AG20443 (cell line): ENCODE results near the gene ANKRD13C.
A peak's percentile ranks its signal among the peaks of the same experiment; 100 is the strongest.
"Not testable (repeated sequence)": the region's sequence is repeated elsewhere in the genome, so short reads cannot be mapped to it uniquely, and the experiment has no call there.

Experiments used
- DNase-seq: peaks from one replicate; pipeline ENCODE4 v3.0.0; 2012; ENCODE audit warnings: low spot score, mixed read lengths

ANKRD13C gene

GRCh38 chr1:70360321-70360720, 5.8 kb upstream of the ANKRD13C start:
- DNase-seq, result no peak

- DNase-seq, result peak; percentile 11
Observed at GRCh38 chr1:70358921-70359564, 4.5 kb upstream of the ANKRD13C start.

GRCh38 chr1:70355920-70356319, 1.4 kb upstream of the ANKRD13C start:
- no peak for DNase-seq

GRCh38 chr1:70355111-70355407, 537 bp upstream of the ANKRD13C start:
- no peak for DNase-seq

- peak; percentile 62 for DNase-seq
Observed at GRCh38 chr1:70353601-70354331, 756 bp downstream of the ANKRD13C start.

GRCh38 chr1:70353044-70353443, 1.5 kb downstream of the ANKRD13C start:
- no peak for DNase-seq

- DNase-seq, result not testable (repeated sequence)
Observed at GRCh38 chr1:70349799-70350198, 4.7 kb downstream of the ANKRD13C start.

GRCh38 chr1:70348399-70349165, 5.9 kb downstream of the ANKRD13C start:
- no peak for DNase-seq

- not testable (repeated sequence) for DNase-seq
Observed at GRCh38 chr1:70339644-70340043, 14.9 kb downstream of the ANKRD13C start.

GRCh38 chr1:70336050-70336449, 18.5 kb downstream of the ANKRD13C start:
- DNase-seq, result no peak

GRCh38 chr1:70334436-70334835, 20.1 kb downstream of the ANKRD13C start:
- DNase-seq, result no peak

- DNase-seq, result no peak
Observed at GRCh38 chr1:70333245-70333644, 21.3 kb downstream of the ANKRD13C start.

- peak; percentile 22 for DNase-seq
Observed at GRCh38 chr1:70331962-70332361, 22.6 kb downstream of the ANKRD13C start.

GRCh38 chr1:70327306-70328076, 27.0 kb downstream of the ANKRD13C start:
- DNase-seq, result no peak

- no peak for DNase-seq
Observed at GRCh38 chr1:70324683-70325082, 29.8 kb downstream of the ANKRD13C start.

GRCh38 chr1:70319750-70320149, 34.8 kb downstream of the ANKRD13C start:
- peak; percentile 45 for DNase-seq

- no peak for DNase-seq
Observed at GRCh38 chr1:70318191-70318590, 36.3 kb downstream of the ANKRD13C start.

- no peak for DNase-seq
Observed at GRCh38 chr1:70317087-70317486, 37.4 kb downstream of the ANKRD13C start.

GRCh38 chr1:70315782-70316181, 38.7 kb downstream of the ANKRD13C start:
- no peak for DNase-seq

GRCh38 chr1:70314706-70315304, 39.7 kb downstream of the ANKRD13C start:
- DNase-seq, result no peak

GRCh38 chr1:70311369-70311768, 43.2 kb downstream of the ANKRD13C start:
- no peak for DNase-seq

- no peak for DNase-seq
Observed at GRCh38 chr1:70299472-70299871, 55.0 kb downstream of the ANKRD13C start.
